Measurements from ENCODE around the gene PALMD.
A peak's percentile ranks its signal among the peaks of the same experiment; 100 is the strongest.

PALMD gene

DNA sequence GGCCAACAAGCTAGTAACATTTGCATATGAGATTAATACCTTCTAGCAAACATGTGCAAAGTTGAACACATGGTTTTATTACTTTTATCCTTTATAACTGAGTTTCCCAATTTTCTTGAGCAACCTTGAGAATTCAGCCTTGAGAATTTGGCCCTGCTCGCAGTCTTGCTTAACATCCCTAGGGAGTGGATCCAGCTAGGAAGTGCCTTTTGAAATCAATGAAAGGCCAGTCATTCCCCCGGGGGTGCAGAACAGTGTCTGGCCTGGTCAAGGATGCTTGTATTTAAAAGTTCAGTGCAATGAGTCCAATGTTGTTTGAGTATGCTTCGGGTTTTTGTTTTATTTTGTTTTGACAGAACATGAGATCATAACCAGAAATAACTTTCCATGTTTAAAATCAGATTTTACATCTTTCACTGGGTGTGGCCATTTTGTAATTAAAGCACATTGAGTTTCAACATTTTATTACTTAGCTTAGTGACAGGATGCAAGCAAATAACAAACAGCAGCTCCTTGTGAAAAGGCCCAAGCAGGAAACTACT, 16.7 kb downstream of the PALMD start:
- no peak for DNase-seq

DNA sequence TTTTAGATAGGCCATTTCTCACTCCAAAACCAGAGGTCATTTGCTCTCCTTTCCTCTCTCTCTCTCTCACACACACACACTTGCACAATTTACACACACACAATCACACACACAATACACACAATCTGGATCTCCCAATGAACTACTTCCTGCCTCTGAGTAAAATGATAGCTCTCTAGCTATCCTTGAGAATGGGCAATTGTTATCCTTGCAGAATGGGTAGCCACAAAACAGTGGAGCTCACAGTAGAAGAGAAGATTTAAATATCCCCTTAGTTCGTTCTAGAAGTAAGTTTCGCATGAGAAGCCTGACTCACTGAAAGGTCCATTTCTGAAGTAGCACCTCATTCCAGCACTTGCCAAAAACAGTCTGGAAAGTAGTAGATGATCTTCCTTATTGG, 17.6 kb downstream of the PALMD start:
- no peak for DNase-seq

DNA sequence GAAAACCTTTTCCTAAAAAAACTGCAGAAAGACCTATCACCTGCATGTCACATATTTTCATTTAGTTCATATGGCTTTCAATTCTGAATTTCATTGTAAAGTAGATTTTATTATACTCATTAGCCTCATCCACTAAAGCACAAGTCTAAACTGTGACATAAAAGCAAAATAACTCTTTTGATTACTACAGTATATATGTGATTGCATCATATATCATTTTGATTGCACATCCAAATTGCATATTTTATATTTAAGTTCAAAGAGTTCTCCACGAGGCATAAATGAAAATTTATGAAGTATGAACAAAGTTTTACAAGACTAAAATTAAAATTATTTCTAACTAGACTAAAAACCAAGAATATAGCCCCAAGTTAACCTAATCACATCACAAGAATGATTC, 19.3 kb downstream of the PALMD start:
- no peak for DNase-seq

- no peak for DNase-seq
These were observed 23.5 kb downstream of the PALMD start for GRCh38 chr1:99669376-99669775.

DNA sequence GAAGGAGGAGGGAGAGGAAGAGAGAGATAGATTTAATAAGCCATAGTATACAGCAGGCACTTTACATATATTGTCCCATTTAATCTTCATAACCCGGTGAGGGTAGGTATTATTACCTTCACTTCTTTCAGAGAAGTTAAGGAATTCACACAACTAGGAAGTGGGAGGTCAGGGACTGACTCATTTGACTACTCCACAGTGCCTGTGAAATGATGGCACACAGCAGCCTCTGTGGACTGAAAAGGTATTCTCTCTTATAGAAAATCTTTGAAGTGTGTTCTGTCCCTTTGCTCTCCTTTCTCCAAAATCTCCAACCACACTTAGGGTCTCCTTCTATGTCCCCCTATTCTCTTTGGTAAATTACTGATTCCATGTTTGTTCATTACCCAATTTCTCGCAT, 23.9 kb downstream of the PALMD start:
- DNase-seq: no peak

DNA sequence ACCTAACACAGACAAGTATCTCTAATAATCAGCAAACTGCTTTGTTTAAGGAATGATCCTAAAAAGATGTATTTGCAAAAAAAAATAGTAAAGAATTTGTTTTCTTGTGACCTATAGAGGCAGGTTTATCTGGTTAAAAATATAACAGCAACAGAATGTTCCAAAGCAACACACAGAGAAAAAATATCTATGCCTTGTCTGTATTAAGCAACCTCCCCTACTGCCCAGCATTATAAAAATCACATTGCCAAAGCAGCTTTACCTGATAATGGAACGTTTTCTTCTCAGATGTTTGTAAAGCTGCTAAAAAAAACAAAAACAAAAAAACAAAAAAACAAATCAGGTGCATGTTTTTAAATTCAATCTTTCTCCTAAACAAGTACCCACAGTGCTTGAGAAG, 24.7 kb downstream of the PALMD start:
- DNase-seq: no peak

- DNase-seq: no peak
These were observed 26.1 kb downstream of the PALMD start for GRCh38 chr1:99672038-99672437.

DNA sequence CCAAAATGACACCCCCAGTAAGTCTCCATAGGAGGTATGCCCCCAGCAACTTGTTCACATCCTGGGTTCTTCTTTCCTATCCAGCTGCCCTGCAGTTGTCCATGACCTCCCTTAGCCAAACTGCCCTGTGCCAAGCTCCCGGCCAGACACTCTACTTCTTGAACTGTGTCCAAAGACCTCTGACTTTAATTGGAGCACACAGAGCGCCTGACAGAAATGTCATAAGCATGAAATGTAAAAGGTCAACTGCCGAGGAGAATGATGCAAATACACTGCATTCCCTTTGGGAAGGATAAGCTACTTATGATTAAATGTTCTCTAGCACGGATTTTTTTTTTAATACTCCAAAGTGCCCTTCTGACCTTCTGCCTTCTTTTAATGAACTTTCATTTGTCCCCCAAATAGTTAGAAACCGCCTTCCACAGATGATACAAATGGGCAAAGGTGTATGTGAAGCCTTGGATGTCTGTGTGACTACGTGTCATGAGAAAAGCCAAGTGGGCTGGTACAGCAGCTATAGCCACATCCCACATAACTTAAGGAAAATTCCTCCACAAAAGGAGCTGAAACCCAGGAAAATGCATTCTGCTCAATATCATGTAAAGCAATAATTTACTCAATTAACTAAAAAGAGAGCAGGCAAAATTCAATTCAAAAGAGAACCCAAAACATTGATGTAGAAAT, 26.8 kb downstream of the PALMD start:
- peak; percentile 32 for DNase-seq

- no peak for DNase-seq
These were observed 27.4 kb downstream of the PALMD start for GRCh38 chr1:99673315-99673714.

GRCh38 chr1:99674115-99675064, 28.5 kb downstream of the PALMD start:
- DNase-seq: no peak

DNA sequence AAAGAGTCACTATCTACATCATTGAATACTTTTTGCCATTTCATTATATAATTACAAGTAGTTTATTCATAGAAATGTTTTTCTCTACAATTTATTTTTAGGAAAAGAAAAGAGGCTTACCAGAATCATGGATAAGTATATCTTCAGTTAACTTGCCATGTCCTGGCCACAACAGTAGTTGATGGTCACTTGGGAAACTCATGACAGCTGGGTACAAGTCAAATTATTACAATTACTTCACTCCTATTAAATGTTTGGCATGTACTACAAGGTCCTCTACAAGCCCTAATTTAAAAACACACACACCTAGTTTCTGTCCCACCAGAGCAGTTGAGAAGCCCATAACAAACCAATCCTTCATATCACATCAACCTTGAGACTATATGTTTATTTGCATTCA, 29.4 kb downstream of the PALMD start:
- no peak for DNase-seq

DNA sequence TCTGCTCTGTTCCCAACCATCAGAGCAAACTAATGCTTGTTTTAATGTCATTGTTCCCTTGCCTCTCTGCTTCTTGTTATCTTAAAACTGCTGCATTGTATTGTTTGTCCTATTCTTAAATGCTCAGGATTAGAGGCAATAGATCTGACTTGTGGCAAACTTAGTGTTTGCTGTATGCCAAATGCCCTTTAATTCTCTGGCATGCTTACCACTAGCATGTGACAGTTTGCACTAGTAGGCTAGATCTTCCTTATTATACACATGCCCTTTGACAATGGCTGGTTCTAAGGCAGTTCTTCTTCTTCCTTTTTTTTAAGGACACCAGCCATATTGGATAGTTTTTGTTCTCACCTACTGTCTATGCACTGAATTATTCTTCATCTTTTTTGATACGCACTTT, 30.1 kb downstream of the PALMD start:
- no peak for DNase-seq

DNA sequence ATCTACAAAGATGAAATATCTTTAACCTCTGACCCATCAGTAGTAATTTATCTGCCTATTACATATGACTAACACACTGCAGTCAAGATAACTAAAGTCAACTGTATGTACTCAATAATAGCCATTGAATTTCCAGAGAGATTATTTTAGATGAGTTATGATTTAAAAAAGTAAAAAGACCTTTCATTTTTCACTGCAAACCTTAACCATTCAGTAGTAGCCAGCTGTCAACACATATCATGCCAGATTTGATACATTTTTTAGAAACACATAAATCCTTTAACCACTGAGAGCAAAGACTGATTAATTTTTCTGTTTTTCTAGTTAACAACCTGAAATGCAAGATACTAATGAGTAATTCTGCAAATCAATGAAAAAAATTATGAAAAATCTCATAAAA, 31.0 kb downstream of the PALMD start:
- DNase-seq: no peak

- no peak for DNase-seq
These were observed 31.5 kb downstream of the PALMD start for GRCh38 chr1:99677416-99677815.

DNA sequence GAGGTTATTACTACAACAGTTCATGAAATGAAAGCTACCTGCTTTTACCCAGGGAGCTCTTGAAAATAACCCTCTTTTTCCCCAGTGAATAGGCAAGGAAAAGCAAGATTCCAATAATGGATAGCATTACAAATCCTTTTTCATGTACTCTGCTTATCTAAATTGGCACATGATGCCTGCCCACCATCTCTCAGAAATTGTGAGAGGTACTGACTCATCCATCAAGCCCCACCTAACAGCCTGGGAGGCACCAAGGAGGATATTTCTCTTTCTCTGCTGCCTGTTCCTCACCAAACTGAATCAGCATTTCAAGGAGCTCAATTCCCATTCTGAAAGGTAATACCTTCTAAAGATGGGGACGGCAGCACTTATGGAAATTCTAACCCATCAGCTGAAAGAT, 34.4 kb downstream of the PALMD start:
- no peak for DNase-seq

GRCh38 chr1:99681583-99681982, 35.7 kb downstream of the PALMD start:
- DNase-seq: no peak

DNA sequence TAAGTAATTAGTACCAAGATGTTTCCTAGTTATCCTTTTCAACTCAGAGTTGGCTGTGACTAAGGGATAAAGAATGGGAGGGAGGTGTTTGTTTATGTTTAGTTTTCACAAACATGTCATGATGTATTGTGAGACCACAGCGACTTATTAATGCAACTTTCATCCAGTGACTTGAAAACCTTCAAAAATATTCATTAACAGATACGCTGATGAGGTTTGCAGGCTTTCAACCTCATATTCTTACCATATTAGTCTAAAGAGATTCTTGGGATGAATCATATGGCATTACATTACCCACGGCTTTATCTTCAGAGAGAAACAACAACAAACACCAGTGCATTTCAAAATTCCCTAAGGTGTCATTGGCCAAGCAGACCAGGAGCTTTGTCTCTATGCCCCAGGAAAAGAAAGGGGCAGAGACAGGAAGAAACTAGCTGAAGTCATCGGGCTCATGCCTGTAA, 36.4 kb downstream of the PALMD start:
- no peak for DNase-seq

DNA sequence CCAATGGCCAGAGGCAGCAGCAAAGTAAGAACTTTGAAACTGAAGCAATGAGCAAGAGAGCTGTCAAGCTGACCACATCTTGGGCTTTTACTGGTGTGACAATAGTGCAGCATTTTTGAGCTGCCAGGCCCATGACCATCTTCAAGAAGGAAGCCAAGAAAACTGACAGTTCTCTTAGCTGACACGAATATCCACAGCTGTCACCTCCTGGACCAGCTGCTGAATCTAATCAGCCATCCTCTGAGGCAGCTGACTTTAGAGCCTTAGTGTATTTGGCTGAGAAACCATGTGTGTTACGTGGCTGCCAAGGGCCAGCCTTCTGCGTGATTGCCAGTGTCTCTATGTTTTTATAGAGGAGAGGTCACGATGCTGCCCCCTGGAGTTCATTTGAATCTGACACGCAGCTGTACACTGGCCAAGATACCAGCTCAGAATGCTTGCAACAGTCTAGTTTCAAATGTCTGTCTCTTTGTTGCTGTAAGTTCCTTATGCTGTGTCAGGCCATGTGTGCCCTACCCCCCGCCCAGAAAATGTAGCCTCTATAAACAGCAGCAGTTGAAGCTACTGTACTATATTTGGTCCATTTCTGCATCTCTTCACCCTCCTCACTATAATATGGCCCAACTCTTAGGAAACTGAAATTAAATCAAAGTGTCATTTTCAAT, 39.7 kb downstream of the PALMD start:
- peak; percentile 89 for DNase-seq

DNA sequence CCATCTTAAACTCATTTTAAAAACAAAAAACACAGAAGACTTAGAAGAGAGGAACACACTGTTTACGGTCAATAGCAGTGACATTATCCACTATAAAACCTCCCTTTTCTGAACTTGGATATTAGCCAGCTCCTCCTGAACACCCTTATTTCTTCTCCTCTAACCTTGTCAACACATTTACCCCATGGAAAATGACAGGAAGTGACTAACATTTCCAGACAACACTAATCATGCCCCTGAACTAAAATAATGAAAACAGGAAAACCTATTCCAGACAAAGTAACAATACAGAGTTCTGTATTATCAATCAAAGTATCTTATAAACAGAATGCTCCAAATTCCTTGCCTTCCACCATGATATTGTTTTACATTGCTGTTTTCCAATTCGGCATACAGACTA, 45.3 kb downstream of the PALMD start:
- no peak for DNase-seq

- no peak for DNase-seq
These were observed 50.7 kb downstream of the PALMD start for GRCh38 chr1:99696616-99697015.

DNA sequence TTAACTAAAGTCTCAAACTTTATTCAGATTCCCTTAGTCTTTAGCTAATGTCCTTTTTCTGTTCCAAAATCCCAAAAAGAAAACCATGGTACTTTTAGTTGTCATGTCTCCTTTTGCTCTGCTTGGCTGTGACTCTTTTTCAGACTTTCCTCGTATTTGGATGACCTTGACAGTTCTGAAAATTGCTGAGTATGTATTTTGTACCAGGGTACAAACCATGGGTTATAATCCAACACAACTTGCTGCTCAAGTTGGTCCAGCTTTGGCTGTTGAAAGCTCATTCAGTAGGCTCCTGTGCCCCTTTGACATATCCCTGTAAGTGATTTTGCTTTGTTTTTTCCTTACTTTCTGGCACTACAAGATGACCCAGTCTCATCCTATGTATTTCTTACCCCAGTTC, 51.7 kb downstream of the PALMD start:
- no peak for DNase-seq

GRCh38 chr1:99700020-99700419, 54.1 kb downstream of the PALMD start:
- no peak for DNase-seq

DNA sequence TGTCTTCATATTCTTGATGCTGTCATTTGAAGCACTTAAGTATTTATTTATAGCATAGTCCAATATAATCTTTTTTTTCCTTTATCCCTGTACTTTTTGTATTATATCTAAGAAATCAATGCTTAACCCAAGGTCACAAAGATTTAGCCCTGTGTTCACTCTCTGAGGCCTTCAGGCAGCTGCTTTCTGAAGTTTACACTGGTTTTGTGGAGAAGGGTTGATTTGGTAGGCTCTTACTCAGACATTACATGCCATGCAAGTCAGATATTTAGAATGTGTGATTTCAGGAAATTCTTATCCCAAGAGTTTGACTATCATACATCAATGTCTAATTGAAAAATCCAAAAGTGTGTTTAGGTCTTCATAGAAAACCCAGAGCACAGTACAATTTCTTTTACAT, 56.3 kb downstream of the PALMD start:
- no peak for DNase-seq

Measured in right hindlimb (tissue), 1 donor.